Adrenal gland (tissue), 5 donors: Measurements from ENCODE around the gene NKX2-3.

Experiments used
- CTCF ChIP-seq, 6 experiments: fragments of 450-650 bp in 4 of 6; fragments of 200-600 bp in 2 of 6; sonication (generic) in 1 of 6; IDR thresholded peaks; 1 replicate in 5 of 6; 2 replicates in 1 of 6; pipeline versions ENCODE4 v1.5.1 to v1.8.0; 2016 to 2021; ENCODE audit warnings: antibody characterized with exemption in 6 of 6, mild to moderate bottlenecking in 2 of 6, moderate library complexity in 1 of 6
- POLR2A ChIP-seq, 2 donors: fragments of 450-650 bp; IDR thresholded peaks; one replicate each; pipeline ENCODE4 v1.6.1; 2017; ENCODE audit warnings: antibody characterized with exemption in 2 of 2, mild to moderate bottlenecking in 2 of 2, moderate library complexity in 1 of 2
- donor health status: DM: no; HTN: no; CAD: no.

- TF ChIP-seq CTCF (IDR thresholded peaks at IDR 0.05) (no peak), POLR2A (IDR thresholded peaks at IDR 0.05) (no peak)
These were observed 39.1 kb downstream of the NKX2-3 start for GRCh38 chr10:99571816-99572215.
